HuH-7 (cell line): ENCODE results near the gene ELK3.
"Not testable (repeated sequence)": the region's sequence is repeated elsewhere in the genome, so short reads cannot be mapped to it uniquely, and the experiment has no call there.

ENCODE experiments used
- DNase-seq: peaks from one replicate; pipeline ENCODE4 v3.0.0; 2011; ENCODE audit warnings: low spot score

The ELK3 gene

DNA sequence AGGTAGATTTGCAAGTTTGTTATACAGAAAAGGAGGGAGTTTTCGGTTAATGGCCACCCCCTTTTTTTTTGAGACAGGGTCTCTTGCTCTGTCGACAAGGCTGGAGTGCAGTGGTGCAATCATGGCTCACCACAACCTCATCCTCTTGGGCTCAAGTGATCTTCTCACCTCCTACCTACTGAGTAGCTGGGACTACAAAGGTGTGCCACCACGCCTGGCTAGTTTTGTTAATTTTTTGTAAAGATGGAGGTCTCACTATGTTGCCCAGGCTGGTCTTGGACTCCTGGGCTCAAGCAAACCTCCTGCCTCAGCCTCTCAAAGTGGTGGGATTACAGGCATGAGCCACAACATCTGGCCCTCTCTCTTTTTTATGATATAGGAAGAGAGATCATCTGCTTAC, 111.5 kb downstream of the ELK3 start:
- no peak for DNase-seq

GRCh38 chr12:96308881-96309280, 114.7 kb downstream of the ELK3 start:
- DNase-seq = no peak

DNA sequence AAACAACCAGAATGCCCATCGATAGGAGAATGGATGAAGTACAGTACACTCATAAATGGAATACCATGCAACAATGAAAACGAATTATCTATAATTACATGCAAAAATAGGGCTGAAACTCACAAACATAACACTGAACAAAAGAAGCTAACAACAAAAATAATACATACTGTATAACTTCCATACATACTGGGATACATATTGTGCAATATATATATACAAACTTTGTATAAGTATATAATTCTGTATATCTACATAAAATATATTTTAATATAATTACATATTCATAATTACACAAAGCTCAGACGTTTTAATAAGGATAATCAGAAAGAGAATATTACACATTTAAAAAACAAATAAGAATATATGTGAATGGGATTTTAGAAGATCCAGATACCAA, 115.9 kb downstream of the ELK3 start:
- no peak for DNase-seq

DNA sequence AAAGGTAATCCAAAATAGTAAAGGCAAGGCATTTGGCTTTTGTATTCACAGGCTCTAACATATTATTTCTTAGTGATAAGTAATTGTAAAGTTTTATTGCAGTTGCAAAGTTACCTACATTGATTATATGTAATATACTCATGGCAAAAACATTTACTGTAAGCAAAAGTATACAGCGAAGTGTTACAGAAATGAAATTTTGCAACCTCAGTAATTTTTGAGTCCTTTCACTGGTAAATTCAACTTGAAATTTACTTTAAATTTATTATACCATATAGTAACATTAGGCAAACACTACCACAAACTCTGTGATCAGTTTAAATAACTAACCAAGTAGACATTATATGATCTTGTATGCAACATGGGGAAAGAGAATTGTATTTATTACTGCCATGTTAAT, 117.0 kb downstream of the ELK3 start:
- no peak for DNase-seq

DNA sequence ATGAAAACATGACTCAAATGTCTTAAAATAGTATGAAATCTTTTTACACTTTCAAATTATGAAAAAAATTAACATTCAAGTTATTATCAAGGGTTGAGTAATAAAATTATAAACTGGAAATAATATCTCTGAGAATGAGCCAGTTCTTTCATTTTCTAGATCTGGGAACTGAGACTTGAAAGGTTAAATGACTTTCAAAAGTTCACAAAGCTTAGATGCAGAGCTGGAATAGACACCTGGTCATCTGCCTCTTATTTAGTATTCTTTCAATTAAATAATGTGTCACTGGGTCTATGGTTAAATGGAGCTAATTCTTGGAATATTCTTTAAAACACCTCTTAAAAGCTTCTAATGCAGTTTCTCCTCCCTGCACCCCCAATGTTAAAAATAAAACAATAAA, 119.4 kb downstream of the ELK3 start:
- DNase-seq = no peak

- DNase-seq = no peak
These were observed 120.5 kb downstream of the ELK3 start for GRCh38 chr12:96314723-96315122.

DNA sequence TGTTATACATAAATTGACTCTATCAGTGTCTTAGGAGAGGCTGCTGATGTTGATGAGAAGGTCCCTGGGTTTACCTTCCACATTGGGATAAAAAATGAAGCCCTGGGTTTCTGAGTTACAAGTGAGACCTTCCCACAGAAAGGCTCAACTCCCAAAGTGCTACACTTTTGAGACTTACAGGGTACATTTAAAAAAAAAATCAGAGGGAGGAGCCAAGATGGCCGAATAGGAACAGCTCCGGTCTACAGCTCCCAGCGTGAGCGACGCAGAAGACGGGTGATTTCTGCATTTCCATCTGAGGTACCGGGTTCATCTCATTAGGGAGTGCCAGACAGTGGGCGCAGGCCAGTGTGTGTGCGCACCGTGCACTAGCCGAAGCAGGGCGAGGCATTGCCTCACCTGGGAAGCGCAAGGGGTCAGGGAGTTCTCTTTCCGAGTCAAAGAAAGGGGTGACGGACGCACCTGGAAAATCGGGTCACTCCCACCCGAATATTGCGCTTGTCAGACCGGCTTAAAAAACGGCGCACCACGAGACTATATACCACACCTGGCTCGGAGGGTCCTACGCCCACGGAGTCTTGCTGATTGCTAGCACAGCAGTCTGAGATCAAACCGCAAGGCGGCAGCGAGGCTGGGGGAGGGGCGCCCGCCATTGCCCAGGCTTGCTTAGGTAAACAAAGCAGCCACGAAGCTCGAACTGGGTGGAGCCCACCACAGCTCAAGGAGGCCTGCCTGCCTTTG, 121.7 kb downstream of the ELK3 start:
- not testable (repeated sequence) for DNase-seq

DNA sequence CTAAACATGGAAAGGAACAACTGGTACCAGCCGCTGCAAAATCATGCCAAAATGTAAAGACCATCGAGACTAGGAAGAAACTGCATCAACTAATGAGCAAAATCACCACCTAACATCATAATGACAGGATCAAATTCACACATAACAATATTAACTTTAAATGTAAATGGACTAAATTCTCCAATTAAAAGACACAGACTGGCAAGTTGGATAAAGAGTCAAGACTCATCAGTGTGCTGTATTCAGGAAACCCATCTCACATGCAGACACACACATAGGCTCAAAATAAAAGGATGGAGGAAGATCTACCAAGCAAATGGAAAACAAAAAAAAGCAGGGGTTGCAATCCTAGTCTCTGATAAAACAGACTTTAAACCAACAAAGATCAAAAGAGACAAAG, 123.6 kb downstream of the ELK3 start:
- DNase-seq = not testable (repeated sequence)
